B cell (primary cell): ENCODE data around the gene GPR152. TPM values are rescaled to one million over a fixed set of nuclear protein-coding genes. Genes with fewer than 3 reads are reported as not detected.

Experiments used
- ATAC-seq: fragments of 200-7000 bp; cut with Tn5 transposase; one replicate; pipeline ENCODE4 v1.10.0; 2021; ENCODE audit warnings: low read depth, mild to moderate bottlenecking, moderate number of reproducible peaks, moderate library complexity
- CTCF ChIA-PET: fragments of 350-600 bp; sonication (Branson Sonifier 250); formaldehyde crosslinking; loops from one replicate; lab custom pipeline; 2021; ENCODE audit warnings: antibody characterized with exemption, inconsistent platforms; lab: Charles Lee
- POLR2A ChIA-PET: fragments of 350-600 bp; sonication (Branson Sonifier 250); formaldehyde crosslinking; loops from one replicate; lab custom pipeline; 2021; ENCODE audit warnings: antibody characterized with exemption; lab: Charles Lee
- DNase-seq: peaks from one replicate; pipeline ENCODE4 v3.0.0; 2013
- H2AFZ ChIP-seq: 2 replicates; pipeline ENCODE4 v1.6.1; 2012; ENCODE audit warnings: mild to moderate bottlenecking, low read depth, low read length; ENCODE audit not compliant: insufficient read depth, poor library complexity, severe bottlenecking
- H3K27ac ChIP-seq, 2 donors: 1 replicate in 1 of 2; 2 replicates in 1 of 2; pipeline ENCODE4 v1.5.1; 2012 to 2013; ENCODE audit warnings: low read length in 2 of 2, mild to moderate bottlenecking in 2 of 2, moderate library complexity in 1 of 2
- H3K27me3 ChIP-seq, 4 experiments: fragments of 200-600 bp in 1 of 4; sonication (generic) in 1 of 4; replicated peaks in 1 of 4; 1 replicate in 2 of 4; 2 replicates in 2 of 4; pipeline versions ENCODE4 v1.6.1 to v1.7.0; 2013 to 2016; ENCODE audit warnings: low read length in 3 of 4, mild to moderate bottlenecking in 2 of 4, mixed read lengths in 1 of 4, moderate library complexity in 1 of 4; ENCODE audit not compliant: insufficient read depth in 4 of 4, control insufficient read depth in 3 of 4; ENCODE audit errors: control extremely low read depth in 1 of 4
- H3K36me3 ChIP-seq, 2 experiments: replicated peaks in 1 of 2; 1 replicate in 1 of 2; 2 replicates in 1 of 2; pipeline versions ENCODE4 v1.6.1 to v1.7.1; 2013; ENCODE audit warnings: low read length in 1 of 2; ENCODE audit not compliant: insufficient read depth in 2 of 2, control insufficient read depth in 1 of 2; ENCODE audit errors: control extremely low read depth in 1 of 2, extremely low read depth in 1 of 2
- H3K4me1 ChIP-seq, 2 donors: fragments of 200-600 bp in 1 of 2; sonication (generic) in 1 of 2; 1 replicate in 1 of 2; 2 replicates in 1 of 2; pipeline versions ENCODE4 v1.5.1 to v1.6.1; 2013 to 2017; ENCODE audit warnings: low read length in 2 of 2; ENCODE audit not compliant: control insufficient read depth in 2 of 2, insufficient read depth in 2 of 2
- H3K4me2 ChIP-seq: replicated peaks from 2 replicates; pipeline ENCODE3; 2012; ENCODE audit warnings: mild to moderate bottlenecking, low read depth, low read length; ENCODE audit not compliant: poor library complexity, severe bottlenecking
- H3K4me3 ChIP-seq, 5 experiments: fragments of 200-600 bp in 1 of 5; sonication (generic) in 1 of 5; 1 replicate in 3 of 5; 2 replicates in 2 of 5; pipeline versions ENCODE4 v1.5.1 to v1.7.0; 2011 to 2016; ENCODE audit warnings: low read length in 4 of 5, mild to moderate bottlenecking in 4 of 5, low read depth in 2 of 5, control low read depth in 1 of 5, moderate library complexity in 1 of 5; ENCODE audit not compliant: insufficient read depth in 1 of 5; ENCODE audit errors: control extremely low read depth in 1 of 5, extremely low read depth in 1 of 5
- H3K79me2 ChIP-seq: fragments of 200-600 bp; sonication (generic); one replicate; pipeline ENCODE4 v1.6.0; 2016; ENCODE audit warnings: low read length; ENCODE audit not compliant: control insufficient read depth, insufficient read depth
- H3K9ac ChIP-seq: fragments of 200-600 bp; sonication (generic); 2 replicates; pipeline ENCODE4 v1.6.1; 2017; ENCODE audit warnings: mild to moderate bottlenecking, low read length, moderate library complexity
- H3K9me3 ChIP-seq, 3 donors: one replicate each; pipeline versions ENCODE4 v1.6.1 to v1.7.1; 2013; ENCODE audit warnings: low read length in 2 of 3; ENCODE audit not compliant: control insufficient read depth in 2 of 3, insufficient read depth in 1 of 3; ENCODE audit errors: control extremely low read depth in 1 of 3
- H4K20me1 ChIP-seq: 2 replicates; pipeline ENCODE4 v1.6.0; 2012; ENCODE audit warnings: mild to moderate bottlenecking, low read length; ENCODE audit not compliant: insufficient read depth, control insufficient read depth, poor library complexity, severe bottlenecking
- H3K27ac Mint-ChIP-seq: one replicate; pipeline ENCODE4 v1.8.0; 2021; ENCODE audit warnings: mixed read lengths
- H3K27me3 Mint-ChIP-seq: one replicate; pipeline ENCODE4 v1.8.0; 2021; ENCODE audit warnings: mixed read lengths
- H3K4me1 Mint-ChIP-seq: one replicate; pipeline ENCODE4 v1.8.0; 2021; ENCODE audit warnings: mixed read lengths
- H3K4me3 Mint-ChIP-seq: one replicate; pipeline ENCODE4 v1.8.0; 2021; ENCODE audit warnings: mixed read lengths
- H3K9me3 Mint-ChIP-seq: one replicate; pipeline ENCODE4 v1.8.0; 2022; ENCODE audit warnings: mixed read lengths; ENCODE audit not compliant: insufficient read depth
- EZH2 ChIP-seq: IDR thresholded peaks from 2 replicates; pipeline ENCODE4 v1.6.1; 2012; ENCODE audit warnings: borderline replicate concordance, low read depth, mild to moderate bottlenecking, moderate library complexity, low read length; ENCODE audit not compliant: insufficient read depth, poor library complexity, severe bottlenecking
- WGBS: methylation state at CpG from one replicate; pipeline ENCODE4 v1.1.5; 2013; ENCODE audit warnings: missing lambda C conversion rate; ENCODE audit not compliant: insufficient coverage; 5-methylcytosine and 5-hydroxymethylcytosine counted together
- intact Hi-C: fragments of 100-400 bp; cut with micrococcal nuclease; formaldehyde crosslinking; loops from one replicate; pipeline ENCODE4 v1.10.0; 2022
- polyA plus RNA-seq: library from polyadenylated mRNA; depleted of rRNA; stranded (reverse); fragments of >200 nt; gene quantifications from 2 replicates; pipeline ENCODE4 v1.2.3, GENCODE V29; 2012
- total RNA-seq, 2 donors: library from RNA; stranded (reverse); fragments of 120-200 nt in 1 of 2; gene quantifications; 1 replicate in 1 of 2; 2 replicates in 1 of 2; pipeline versions ENCODE4 v1.2.3 to v1.2.4, GENCODE V29; 2013 to 2022
- TF ChIP-seq, protein P1 (sequence below): fragments of 200-600 bp; IDR thresholded peaks from one replicate; pipeline ENCODE4 v1.8.0; 2022; ENCODE audit warnings: antibody characterized with exemption, mild to moderate bottlenecking

Gene GPR152
- total and polyA plus RNA-seq, 2 donors (not counting 1 experiment from before 2014, with no cell fraction given), result 0.24 TPM; not detected in 1

DNA sequence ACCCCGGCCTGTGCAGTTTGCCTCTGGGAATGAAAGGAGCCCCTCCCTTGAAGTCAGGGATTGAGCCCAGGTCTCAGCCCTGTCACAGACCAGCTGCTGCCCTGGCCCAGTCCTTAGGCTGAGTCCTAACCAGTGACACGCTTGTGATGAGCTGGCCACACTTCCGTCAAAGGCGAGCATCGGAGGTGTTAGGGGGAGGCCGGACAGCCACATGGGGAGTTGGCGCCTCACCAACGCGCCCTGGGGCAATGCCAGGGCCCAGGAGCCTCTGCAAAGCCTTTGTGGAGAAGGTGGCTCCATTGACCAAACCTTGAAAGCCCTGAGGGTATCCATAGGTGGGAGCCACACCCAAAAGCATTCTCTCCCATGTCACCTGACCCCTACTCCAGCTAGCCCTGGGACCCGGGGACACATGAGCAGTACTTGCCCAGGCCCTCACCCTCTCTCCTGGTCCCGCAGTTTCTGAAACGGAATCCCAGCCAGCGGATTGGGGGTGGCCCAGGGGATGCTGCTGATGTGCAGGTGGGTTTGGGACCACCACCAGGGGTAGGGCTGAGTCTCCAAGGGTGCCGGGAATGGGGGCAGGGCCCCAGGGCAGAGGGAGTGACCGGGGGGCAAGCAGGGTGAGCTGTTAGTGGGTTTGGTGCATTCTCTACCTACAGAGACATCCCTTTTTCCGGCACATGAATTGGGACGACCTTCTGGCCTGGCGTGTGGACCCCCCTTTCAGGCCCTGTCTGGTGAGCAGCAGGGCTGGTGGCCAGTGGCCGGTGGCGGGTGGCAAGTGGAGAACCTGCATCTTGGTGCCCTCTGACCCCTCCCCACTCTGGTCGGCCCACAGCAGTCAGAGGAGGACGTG is 18.8 kb downstream of the GPR152 start:
- peak overlapping the region; percentile 12 to 88 for H3K27ac ChIP-seq
- H3K4me1 ChIP-seq, result peaks cover 46 to 79% of the 10 kb centered on the region in 2 donors
- Mint-ChIP-seq H3K9me3 (no peaks in the 10 kb centered on the region), H3K4me3 (peak overlapping the region; percentile 65), H3K4me1 (peaks cover 74% of the 10 kb centered on the region), H3K27me3 (no peaks in the 10 kb centered on the region), H3K27ac (peak overlapping the region; percentile 83)
- ChIA-PET CTCF (interaction anchor here (1.3 to 2.0 kb wide), 2 partner anchors 15 to 36 kb away, joined by 3 to 6 read pairs; no protein-coding TSS in a partner anchor), POLR2A (interaction anchor here (0.6 to 9.5 kb wide), 11 partner anchors 15 to 80 kb away, joined by 3 to 215 read pairs (median 8); partner anchors contain the start of genes AIP, PITPNM1, POLD4 and PPP1CA)
- H3K79me2 ChIP-seq, result peaks cover 88% of the 10 kb centered on the region
- H3K9ac ChIP-seq, result peak overlapping the region; percentile 82
- no peak for ATAC-seq
- 72% methylated on average over 13 of the region's 22 CpGs for WGBS
- intact Hi-C loops, result no loop called here
- peaks cover 0 to 56% of the 10 kb centered on the region in 2 experiments for H3K36me3 ChIP-seq
- H3K9me3 ChIP-seq, result peaks cover 0 to 3% (median 0%) of the 10 kb centered on the region in 3 donors
- peaks cover 93% of the 10 kb centered on the region for H4K20me1 ChIP-seq
- H3K4me3 ChIP-seq, result no peak overlapping the region
- DNase-seq, result no peak
- TF ChIP-seq, protein P1, sequence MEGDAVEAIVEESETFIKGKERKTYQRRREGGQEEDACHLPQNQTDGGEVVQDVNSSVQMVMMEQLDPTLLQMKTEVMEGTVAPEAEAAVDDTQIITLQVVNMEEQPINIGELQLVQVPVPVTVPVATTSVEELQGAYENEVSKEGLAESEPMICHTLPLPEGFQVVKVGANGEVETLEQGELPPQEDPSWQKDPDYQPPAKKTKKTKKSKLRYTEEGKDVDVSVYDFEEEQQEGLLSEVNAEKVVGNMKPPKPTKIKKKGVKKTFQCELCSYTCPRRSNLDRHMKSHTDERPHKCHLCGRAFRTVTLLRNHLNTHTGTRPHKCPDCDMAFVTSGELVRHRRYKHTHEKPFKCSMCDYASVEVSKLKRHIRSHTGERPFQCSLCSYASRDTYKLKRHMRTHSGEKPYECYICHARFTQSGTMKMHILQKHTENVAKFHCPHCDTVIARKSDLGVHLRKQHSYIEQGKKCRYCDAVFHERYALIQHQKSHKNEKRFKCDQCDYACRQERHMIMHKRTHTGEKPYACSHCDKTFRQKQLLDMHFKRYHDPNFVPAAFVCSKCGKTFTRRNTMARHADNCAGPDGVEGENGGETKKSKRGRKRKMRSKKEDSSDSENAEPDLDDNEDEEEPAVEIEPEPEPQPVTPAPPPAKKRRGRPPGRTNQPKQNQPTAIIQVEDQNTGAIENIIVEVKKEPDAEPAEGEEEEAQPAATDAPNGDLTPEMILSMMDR, result no peak
- no peak for TF ChIP-seq EZH2
- peak overlapping the region; percentile 99 for H3K4me2 ChIP-seq
- no peak overlapping the region for H2AFZ ChIP-seq
- no peaks in the 10 kb centered on the region for H3K27me3 ChIP-seq
